ENCODE data around the gene CDC42BPB.

GRCh38 chr14:103013028-103013427, 44.3 kb downstream of the CDC42BPB start:
- no peak for TF ChIP-seq CTCF (IDR thresholded peaks at IDR 0.05)
- TF ChIP-seq POLR2A (IDR thresholded peaks at IDR 0.05) = no peak
